Smooth muscle cell (in vitro differentiated cells): ENCODE results near the gene TIMM10. TPM values are rescaled to one million over a fixed set of nuclear protein-coding genes. Genes with fewer than 3 reads are reported as not detected.
A peak's percentile ranks its signal among the peaks of the same experiment; 100 is the strongest.

Experiments
- DNase-seq: peaks from one replicate; lab custom pipeline; 2025; ENCODE audit not compliant: unreplicated experiment; lab: John Stamatoyannopoulos, UW
- H2AFZ ChIP-seq: fragments of 200-600 bp; sonication (generic); 2 replicates; pipeline ENCODE4 v1.6.0; 2016; ENCODE audit warnings: antibody characterized with exemption, low read depth, mild to moderate bottlenecking
- H3F3A ChIP-seq: fragments of 200-600 bp; sonication (generic); 2 replicates; pipeline ENCODE4 v1.6.0; 2017; ENCODE audit warnings: antibody characterized with exemption, low read depth
- H3K27ac ChIP-seq: fragments of 200-600 bp; sonication (generic); 2 replicates; pipeline ENCODE4 v1.5.1; 2016; ENCODE audit warnings: low read depth, mild to moderate bottlenecking
- H3K27me3 ChIP-seq: fragments of 200-600 bp; sonication (generic); 2 replicates; pipeline ENCODE4 v1.6.1; 2016; ENCODE audit warnings: low read depth, mild to moderate bottlenecking
- H3K36me3 ChIP-seq: fragments of 200-600 bp; sonication (generic); 2 replicates; pipeline ENCODE4 v1.5.1; 2016; ENCODE audit warnings: low read depth
- H3K4me1 ChIP-seq: fragments of 200-600 bp; sonication (generic); 2 replicates; pipeline ENCODE4 v1.5.1; 2016; ENCODE audit warnings: low read depth
- H3K4me2 ChIP-seq: fragments of 200-600 bp; sonication (generic); 2 replicates; pipeline ENCODE4 v1.6.0; 2016; ENCODE audit warnings: mild to moderate bottlenecking
- H3K4me3 ChIP-seq: fragments of 200-600 bp; sonication (generic); 2 replicates; pipeline ENCODE4 v1.5.1; 2016; ENCODE audit warnings: mild to moderate bottlenecking
- H3K79me2 ChIP-seq: fragments of 200-600 bp; sonication (generic); 2 replicates; pipeline ENCODE4 v1.6.0; 2016; ENCODE audit warnings: low read depth, mild to moderate bottlenecking
- H3K9ac ChIP-seq: fragments of 200-600 bp; sonication (generic); 2 replicates; pipeline ENCODE4 v1.6.0; 2016; ENCODE audit warnings: low read depth
- H3K9me3 ChIP-seq: fragments of 200-600 bp; sonication (generic); replicated peaks from 2 replicates; pipeline ENCODE4 v1.5.1; 2016; ENCODE audit warnings: low read depth
- H4K20me1 ChIP-seq: fragments of 200-600 bp; sonication (generic); 2 replicates; pipeline ENCODE4 v1.6.0; 2016; ENCODE audit warnings: low read depth
- WGBS: methylation state at CpG from one replicate; pipeline ENCODE4 v1.1.7; 2016; ENCODE audit warnings: low lambda C conversion rate; 5-methylcytosine and 5-hydroxymethylcytosine counted together
- polyA plus RNA-seq: library from polyadenylated mRNA; unstranded; fragments of >200 nt; fragmentation: Nextera tagmentation; extraction: Ambion mirVana; gene quantifications from 2 replicates; pipeline ENCODE4 v1.2.1, GENCODE V29; 2016
- total RNA-seq: library from RNA; depleted of rRNA; stranded (reverse); fragments of >200 nt; gene quantifications from 2 replicates; pipeline ENCODE4 v1.2.3, GENCODE V29; 2014
- TF ChIP-seq, protein P1 (sequence below): fragments of 200-600 bp; sonication (generic); IDR thresholded peaks from 2 replicates; pipeline ENCODE4 v1.5.1; 2017; ENCODE audit warnings: borderline replicate concordance, mild to moderate bottlenecking, antibody characterized with exemption; ENCODE audit not compliant: insufficient read depth, poor library complexity, severe bottlenecking

TIMM10 gene
- total and polyA plus RNA-seq, 2 experiments from 2014 or later, result 34.2 to 110 TPM

DNA sequence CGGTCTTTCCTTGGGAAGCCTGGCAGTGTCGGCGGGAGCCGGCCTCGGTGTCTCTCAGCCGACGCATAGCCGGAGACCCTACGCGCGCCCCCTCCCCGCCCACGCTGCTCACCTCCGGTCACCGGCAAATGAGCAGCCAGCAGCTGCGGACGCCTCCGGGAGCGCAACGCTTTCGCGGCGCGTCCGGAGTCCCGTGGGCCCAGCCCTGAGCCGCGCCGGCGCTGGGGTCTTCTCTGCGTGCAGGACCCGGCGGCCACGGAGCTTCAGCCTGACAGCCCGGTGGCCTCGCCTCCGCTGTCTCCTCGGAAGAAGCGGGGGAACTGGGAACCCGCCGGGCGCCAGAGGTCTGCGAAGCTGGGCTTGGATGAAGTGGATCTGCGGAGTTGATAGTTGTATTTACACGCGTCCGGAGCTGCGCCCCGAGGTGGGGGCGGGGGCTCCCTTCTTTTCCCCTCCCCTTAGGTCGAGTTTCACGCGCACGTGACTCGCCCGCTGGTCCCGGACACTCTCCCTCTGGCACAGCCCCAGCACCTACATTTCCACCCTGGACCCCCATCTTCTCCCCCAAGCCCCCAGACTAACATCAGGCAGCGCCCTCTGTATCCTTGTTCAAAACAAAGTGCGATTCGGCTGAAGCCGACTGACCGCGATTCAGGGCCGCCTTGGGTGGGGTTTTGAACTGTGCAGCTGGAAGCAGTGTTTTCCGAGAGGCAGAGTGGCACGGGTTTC lies 15.1 kb downstream of the TIMM10 start, which contains the start of gene SLC43A1:
TSS of gene SLC43A1 (minus strand) at position 371 of the 729 bp plus-strand sequence. CDS start 1,591 bp downstream, outside the sequence.
- Histone ChIP-seq H3K79me2 (no peaks in the 10 kb centered on the region), H3K9ac (peak within 1 kb of the TSS; percentile 31), H3K36me3 (no peaks in the 10 kb centered on the region), H3K4me3 (peak within 1 kb of the TSS; percentile 65), H3K4me2 (peak within 1 kb of the TSS; percentile 96), H3K27ac (no peak within 1 kb of the TSS), H3K9me3 (no peaks in the 10 kb centered on the region), H4K20me1 (no peaks in the 10 kb centered on the region), H3F3A (no peaks in the 10 kb centered on the region), H3K27me3 (peaks cover 10% of the 10 kb centered on the region), H3K4me1 (no peaks in the 10 kb centered on the region), H2AFZ (peak within 1 kb of the TSS; percentile 76)
- TF ChIP-seq, protein P1, sequence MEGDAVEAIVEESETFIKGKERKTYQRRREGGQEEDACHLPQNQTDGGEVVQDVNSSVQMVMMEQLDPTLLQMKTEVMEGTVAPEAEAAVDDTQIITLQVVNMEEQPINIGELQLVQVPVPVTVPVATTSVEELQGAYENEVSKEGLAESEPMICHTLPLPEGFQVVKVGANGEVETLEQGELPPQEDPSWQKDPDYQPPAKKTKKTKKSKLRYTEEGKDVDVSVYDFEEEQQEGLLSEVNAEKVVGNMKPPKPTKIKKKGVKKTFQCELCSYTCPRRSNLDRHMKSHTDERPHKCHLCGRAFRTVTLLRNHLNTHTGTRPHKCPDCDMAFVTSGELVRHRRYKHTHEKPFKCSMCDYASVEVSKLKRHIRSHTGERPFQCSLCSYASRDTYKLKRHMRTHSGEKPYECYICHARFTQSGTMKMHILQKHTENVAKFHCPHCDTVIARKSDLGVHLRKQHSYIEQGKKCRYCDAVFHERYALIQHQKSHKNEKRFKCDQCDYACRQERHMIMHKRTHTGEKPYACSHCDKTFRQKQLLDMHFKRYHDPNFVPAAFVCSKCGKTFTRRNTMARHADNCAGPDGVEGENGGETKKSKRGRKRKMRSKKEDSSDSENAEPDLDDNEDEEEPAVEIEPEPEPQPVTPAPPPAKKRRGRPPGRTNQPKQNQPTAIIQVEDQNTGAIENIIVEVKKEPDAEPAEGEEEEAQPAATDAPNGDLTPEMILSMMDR, result no peak
- WGBS, result under 1% methylated on average over 55 of the region's 66 CpGs
- peak; percentile 46 for DNase-seq

DNA sequence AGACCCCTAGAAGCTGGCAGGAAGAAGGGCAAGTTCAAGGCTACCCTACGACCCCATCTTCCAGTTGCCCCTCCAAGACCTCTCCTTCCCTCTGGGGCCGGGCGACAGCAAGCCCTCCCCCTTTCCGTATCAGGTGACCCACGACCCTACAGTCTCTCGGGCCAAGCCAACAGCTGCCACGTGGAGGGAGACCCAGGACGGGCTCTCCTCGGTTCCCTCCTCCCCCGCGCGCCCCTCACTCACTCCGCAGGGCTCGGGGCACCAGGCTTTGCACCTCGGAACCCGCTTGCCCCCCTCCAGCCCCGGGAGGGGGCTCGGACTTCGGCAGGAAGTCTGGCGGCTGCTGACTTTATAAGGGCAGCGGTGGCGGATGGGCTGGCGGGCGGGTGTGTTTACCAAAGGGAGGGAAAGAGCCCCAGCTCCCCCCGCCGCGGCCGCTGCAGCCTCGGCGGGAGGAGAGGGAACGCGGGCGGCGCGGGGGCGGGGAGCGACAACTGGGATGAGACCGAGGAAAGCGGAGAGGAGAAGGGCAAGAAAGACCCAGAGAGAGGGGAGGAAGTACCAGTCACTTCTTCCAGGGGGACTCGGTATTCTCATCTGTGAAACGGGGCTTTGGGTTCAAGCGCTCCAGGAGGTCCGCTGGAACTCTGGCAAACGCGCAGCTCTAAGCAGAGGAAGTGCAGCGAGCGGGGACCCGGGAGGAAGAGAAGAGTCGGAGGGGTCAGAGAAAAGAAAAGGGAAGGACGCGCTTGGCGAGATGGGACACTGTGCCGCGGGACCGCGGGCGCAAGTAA lies 15.8 kb downstream of the TIMM10 start:
- 1% methylated on average over 44 of the region's 57 CpGs for WGBS
- Histone ChIP-seq H3K4me1 (no peaks in the 10 kb centered on the region), H3K4me3 (peak overlapping the region; percentile 65), H3K27ac (no peak overlapping the region), H4K20me1 (no peaks in the 10 kb centered on the region), H3K27me3 (peaks cover 10% of the 10 kb centered on the region), H3K9ac (no peak overlapping the region), H3K36me3 (no peaks in the 10 kb centered on the region), H3F3A (no peaks in the 10 kb centered on the region), H3K9me3 (no peaks in the 10 kb centered on the region), H2AFZ (peak overlapping the region; percentile 76), H3K79me2 (no peaks in the 10 kb centered on the region), H3K4me2 (peak overlapping the region; percentile 96)
- peak; percentile 23 for DNase-seq
- TF ChIP-seq, protein P1, result no peak

DNA sequence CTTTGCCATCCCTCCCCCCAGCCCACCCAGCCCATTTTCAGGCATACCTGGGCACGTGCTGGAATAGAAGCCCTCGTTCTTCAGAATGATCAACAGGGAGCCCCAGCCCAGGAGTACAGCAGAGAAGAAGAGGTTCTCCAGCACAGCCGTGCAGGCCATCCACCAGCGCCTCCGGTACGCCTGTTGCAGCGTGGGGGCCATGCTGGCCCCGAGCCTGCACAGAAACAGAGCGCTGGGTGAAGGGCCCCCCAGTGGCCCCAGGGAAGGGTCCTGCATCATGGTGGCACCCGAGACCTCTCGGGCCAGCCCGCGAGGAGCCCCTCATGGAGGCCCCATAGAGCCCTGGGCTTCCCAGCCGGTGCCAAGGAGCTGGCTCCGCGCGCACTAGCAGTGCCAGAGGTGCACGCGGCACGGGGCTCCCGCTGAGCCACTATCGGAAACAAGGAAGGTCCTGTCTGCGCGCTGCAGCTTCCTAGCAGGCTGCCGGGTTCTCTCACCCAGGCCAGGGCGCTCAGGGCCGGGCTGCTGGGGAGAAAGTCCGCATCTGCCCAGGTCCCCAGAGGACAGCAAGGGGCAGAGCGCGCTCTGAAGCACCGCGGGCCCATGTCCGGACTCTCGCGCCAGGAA lies 16.5 kb downstream of the TIMM10 start:
- H3K9me3 ChIP-seq, result no peaks in the 10 kb centered on the region
- no peaks in the 10 kb centered on the region for H4K20me1 ChIP-seq
- peak overlapping the region; percentile 65 for H3K4me3 ChIP-seq
- no peak overlapping the region for H3K9ac ChIP-seq
- H3K36me3 ChIP-seq, result no peaks in the 10 kb centered on the region
- no peak for DNase-seq
- H3F3A ChIP-seq, result no peaks in the 10 kb centered on the region
- no peaks in the 10 kb centered on the region for H3K4me1 ChIP-seq
- H3K4me2 ChIP-seq, result peak overlapping the region; percentile 96
- TF ChIP-seq, protein P1, result no peak
- peak overlapping the region; percentile 76 for H2AFZ ChIP-seq
- H3K79me2 ChIP-seq, result no peaks in the 10 kb centered on the region
- no peak overlapping the region for H3K27ac ChIP-seq
- 13% methylated on average over 33 of the region's 35 CpGs for WGBS
- H3K27me3 ChIP-seq, result peaks cover 10% of the 10 kb centered on the region
